AG04450 (cell line): ENCODE data around the gene GMPR2. TPM values are rescaled to one million over a fixed set of nuclear protein-coding genes. Genes with fewer than 3 reads are reported as not detected.

Source experiments
- CTCF ChIA-PET: fragments of 300-600, 350-600 bp; formaldehyde crosslinking; extraction: SDS; loops from one replicate; lab custom pipeline; 2022; ENCODE audit warnings: antibody characterized with exemption, inconsistent platforms; lab: Charles Lee
- POLR2A ChIA-PET: fragments of 350-600 bp; formaldehyde crosslinking; extraction: SDS; loops from one replicate; lab custom pipeline; 2021; ENCODE audit warnings: antibody characterized with exemption, inconsistent platforms; lab: Yijun Ruan, JAX
- DNase-seq: peaks from one replicate; pipeline ENCODE4 v3.0.0-alpha.2; 2011; ENCODE audit warnings: low read depth, low spot score
- H3K27ac ChIP-seq: one replicate; pipeline ENCODE4 v1.5.1; 2012; ENCODE audit warnings: low read depth, low read length, control low read depth
- H3K27me3 ChIP-seq: one replicate; pipeline ENCODE4 v1.6.0; 2012; ENCODE audit warnings: low read length; ENCODE audit not compliant: control insufficient read depth, insufficient read depth
- H3K4me3 ChIP-seq: 2 replicates; pipeline ENCODE4 v1.5.1; 2011; ENCODE audit warnings: mild to moderate bottlenecking, low read depth, low read length, control low read depth
- H3K9me3 ChIP-seq: 2 replicates; pipeline ENCODE4 v1.5.1; 2012; ENCODE audit warnings: low read length; ENCODE audit not compliant: control insufficient read depth, insufficient read depth
- polyA minus RNA-seq: library from RNA; depleted of rRNA, polyadenylated mRNA; stranded (reverse); fragments of >200 nt; gene quantifications from 2 replicates; pipeline ENCODE4 v1.2.3, GENCODE V29; 2011; rRNA and poly(A)+ RNA removed
- polyA plus RNA-seq: library from polyadenylated mRNA; depleted of rRNA; stranded (reverse); fragments of >200 nt; gene quantifications from 2 replicates; pipeline ENCODE4 v1.2.3, GENCODE V29; 2011; rRNA removed
- TF ChIP-seq, protein P1 (sequence below): IDR thresholded peaks from 2 replicates; pipeline ENCODE4 v1.5.1; 2011; ENCODE audit warnings: low read depth, low read length, control low read depth, inconsistent platforms

The GMPR2 gene
- polyA plus RNA-seq (89.2 and 95.6 TPM in 2 replicates), polyA minus RNA-seq (72.3 and 82.3 TPM in 2 replicates)

DNA sequence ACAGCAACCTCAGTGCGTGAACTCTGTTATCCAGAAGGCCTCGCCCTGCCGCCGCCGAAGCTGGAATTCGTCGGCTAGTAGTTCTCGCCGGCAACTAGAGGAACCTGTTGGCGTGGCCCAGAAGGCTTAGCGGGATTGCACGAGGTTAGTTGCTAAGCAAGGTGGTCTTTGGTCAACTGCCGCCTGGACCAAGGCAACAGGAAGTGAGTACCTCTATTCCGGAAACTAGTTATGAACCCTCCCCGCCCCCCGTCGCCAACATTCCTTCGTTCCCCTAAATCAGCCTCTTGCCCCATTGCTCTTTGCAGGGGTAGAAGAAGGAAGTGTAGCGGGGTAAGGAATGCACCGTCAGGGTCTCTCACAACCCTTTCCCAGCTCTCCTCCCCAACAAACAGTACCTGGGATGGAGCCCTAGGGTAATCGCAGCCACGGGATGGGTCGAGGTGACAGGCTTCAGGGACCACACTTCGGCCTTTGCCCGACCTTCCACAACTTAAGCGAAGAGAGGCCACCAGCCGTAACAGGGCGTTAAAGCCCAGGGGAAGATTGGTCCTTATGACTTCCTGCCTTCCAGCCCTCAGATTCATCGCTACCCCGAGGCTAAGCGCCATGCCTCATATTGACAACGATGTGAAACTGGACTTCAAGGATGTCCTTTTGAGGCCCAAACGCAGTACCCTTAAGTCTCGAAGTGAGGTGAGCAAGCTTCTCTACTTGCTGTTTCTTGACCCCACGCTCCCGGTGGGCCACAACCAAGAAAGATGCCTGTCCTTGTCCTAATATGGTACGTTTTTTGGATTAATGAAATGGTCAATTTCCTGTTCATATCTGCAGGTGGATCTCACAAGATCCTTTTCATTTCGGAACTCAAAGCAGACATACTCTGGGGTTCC, at the start of gene GMPR2:
Gene GMPR2, plus strand, starts transcription at position 285 of the 893 bp plus-strand sequence. Its CDS starts 325 bp downstream, at position 610.
- POLR2A ChIA-PET = interaction anchor here (0.9 kb wide), 1 partner anchor 9 kb away, joined by 7 read pairs; the partner anchor contains the start of gene TINF2
- Histone ChIP-seq H3K27me3 (no peaks in the 10 kb centered on the region), H3K4me3 (peak within 1 kb of the TSS; percentile 95), H3K27ac (peak within 1 kb of the TSS; percentile 90), H3K9me3 (no peaks in the 10 kb centered on the region; the same call in 1 of the 2 replicates)
- TF ChIP-seq, protein P1, sequence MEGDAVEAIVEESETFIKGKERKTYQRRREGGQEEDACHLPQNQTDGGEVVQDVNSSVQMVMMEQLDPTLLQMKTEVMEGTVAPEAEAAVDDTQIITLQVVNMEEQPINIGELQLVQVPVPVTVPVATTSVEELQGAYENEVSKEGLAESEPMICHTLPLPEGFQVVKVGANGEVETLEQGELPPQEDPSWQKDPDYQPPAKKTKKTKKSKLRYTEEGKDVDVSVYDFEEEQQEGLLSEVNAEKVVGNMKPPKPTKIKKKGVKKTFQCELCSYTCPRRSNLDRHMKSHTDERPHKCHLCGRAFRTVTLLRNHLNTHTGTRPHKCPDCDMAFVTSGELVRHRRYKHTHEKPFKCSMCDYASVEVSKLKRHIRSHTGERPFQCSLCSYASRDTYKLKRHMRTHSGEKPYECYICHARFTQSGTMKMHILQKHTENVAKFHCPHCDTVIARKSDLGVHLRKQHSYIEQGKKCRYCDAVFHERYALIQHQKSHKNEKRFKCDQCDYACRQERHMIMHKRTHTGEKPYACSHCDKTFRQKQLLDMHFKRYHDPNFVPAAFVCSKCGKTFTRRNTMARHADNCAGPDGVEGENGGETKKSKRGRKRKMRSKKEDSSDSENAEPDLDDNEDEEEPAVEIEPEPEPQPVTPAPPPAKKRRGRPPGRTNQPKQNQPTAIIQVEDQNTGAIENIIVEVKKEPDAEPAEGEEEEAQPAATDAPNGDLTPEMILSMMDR = no peak
- no peak for DNase-seq
- CTCF ChIA-PET = interaction anchor here (0.6 kb wide), 1 partner anchor 1149 kb away, joined by 8 read pairs; no protein-coding TSS in a partner anchor

DNA sequence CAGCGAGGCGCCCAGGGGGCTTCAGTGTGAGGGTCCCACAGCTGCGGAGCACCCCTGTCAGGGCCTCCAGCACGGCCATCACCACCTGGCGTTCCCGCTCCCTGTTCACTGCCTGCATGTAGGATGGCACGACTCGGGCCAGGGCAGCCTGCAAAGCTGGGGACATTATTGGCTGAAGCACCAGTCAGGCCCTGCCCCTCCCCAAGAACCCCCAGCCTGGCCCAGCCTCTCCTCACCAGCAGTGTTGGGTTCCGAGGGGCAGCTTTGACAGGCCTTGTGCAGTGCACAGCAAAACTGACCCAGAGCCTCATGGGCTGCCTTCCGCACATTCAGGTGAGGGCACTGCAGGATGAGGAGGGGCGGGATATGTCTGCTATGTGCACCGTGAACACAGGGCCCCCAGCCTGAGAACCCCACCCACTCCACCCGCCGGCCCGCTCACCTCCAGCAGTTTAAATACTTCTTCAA, 49.7 kb upstream of the GMPR2 start:
- H3K27me3 ChIP-seq = no peaks in the 10 kb centered on the region
- ChIA-PET CTCF (interaction anchor here (0.8 kb wide), 1 partner anchor 42 kb away, joined by 4 read pairs; the partner anchor contains the start of gene EMC9), POLR2A (no interaction called here)
- H3K4me3 ChIP-seq = no peak overlapping the region
- no peak overlapping the region for H3K27ac ChIP-seq
- TF ChIP-seq, protein P1 = no peak
- DNase-seq = no peak
- no peaks in the 10 kb centered on the region for H3K9me3 ChIP-seq

DNA sequence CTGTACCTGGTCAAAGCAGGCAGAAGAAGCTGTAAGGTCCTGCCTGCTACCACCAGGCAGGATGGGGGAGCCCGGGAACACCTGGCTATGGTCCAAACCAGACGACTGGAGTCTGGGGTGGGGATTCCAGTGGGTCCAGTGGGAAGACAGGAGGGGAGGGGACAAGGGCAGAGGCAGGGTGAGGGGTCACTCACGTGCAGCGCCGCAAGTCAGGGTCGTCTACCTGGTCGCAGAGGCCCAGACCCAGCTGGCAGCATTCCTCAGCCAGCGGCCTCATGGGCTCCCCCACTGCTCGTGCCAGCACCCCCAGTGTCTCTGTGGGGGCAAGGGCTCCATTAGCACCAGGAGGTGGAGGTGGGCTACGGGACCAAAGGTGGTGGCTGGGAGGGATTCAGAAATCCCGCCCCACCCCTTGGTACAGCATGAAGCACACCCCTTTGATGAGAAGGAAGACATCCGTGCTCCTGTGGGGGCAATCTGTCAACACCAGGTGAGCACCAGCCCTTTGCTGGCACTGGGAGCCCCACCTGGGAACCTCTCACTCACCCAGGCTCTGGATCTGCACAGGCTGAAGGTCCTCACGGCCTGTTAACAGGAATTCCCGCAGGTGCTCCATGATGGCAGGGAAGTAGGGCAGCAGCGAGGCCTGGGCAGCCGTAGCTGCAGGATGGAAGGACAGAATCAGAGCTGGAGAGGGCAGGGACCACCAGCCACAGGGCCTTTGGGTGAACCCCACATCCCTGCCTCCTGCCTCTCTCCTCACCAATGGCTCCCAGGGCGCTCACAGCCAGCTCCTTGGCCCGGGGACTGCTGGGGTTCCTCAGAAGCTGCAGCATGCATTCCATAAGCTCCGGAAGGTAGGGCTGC, 48.4 kb upstream of the GMPR2 start:
- DNase-seq = no peak

DNA sequence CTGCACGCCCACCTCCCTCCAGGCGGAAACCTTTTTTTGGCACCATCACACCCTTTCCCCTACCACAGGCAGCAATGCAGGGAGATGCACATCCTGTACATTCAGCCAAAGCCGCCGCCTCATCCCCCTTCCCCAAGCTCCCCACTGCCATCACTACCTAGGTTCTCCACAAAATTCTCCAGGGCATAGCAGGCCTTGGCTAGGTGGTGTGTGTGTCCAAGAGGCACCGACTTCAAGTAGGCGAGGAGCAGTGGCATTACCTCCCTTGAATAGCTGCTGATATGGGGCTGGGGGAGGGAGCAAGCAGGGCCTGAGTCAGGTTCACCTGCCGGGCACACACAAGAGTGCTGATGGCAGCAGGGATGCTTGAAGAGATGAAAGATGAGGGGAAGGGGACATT, 47.7 kb upstream of the GMPR2 start:
- CTCF ChIA-PET = interaction anchor here (0.9 to 2.6 kb wide), 2 partner anchors 24 to 112 kb away, joined by 5 to 10 read pairs; partner anchors contain the start of gene IRF9
- no peak overlapping the region for H3K27ac ChIP-seq
- POLR2A ChIA-PET = no interaction called here
- H3K27me3 ChIP-seq = no peaks in the 10 kb centered on the region
- TF ChIP-seq, protein P1 = no peak
- H3K9me3 ChIP-seq = no peaks in the 10 kb centered on the region; the same call in 1 of the 2 replicates
- no peak overlapping the region for H3K4me3 ChIP-seq
- DNase-seq = no peak

More for the DNA sequence above, 48.4 kb upstream of the GMPR2 start:
- CTCF ChIA-PET = interaction anchor here (2.6 kb wide), 1 partner anchor 24 kb away, joined by 10 read pairs; the partner anchor contains the start of gene IRF9
- Histone ChIP-seq H3K27me3 (no peaks in the 10 kb centered on the region), H3K4me3 (no peak overlapping the region), H3K27ac (no peak overlapping the region), H3K9me3 (no peaks in the 10 kb centered on the region; the same call in 1 of the 2 replicates)
- POLR2A ChIA-PET = no interaction called here
- TF ChIP-seq, protein P1 = no peak
